ENCODE data around the gene NSD2.

The NSD2 gene

DNA sequence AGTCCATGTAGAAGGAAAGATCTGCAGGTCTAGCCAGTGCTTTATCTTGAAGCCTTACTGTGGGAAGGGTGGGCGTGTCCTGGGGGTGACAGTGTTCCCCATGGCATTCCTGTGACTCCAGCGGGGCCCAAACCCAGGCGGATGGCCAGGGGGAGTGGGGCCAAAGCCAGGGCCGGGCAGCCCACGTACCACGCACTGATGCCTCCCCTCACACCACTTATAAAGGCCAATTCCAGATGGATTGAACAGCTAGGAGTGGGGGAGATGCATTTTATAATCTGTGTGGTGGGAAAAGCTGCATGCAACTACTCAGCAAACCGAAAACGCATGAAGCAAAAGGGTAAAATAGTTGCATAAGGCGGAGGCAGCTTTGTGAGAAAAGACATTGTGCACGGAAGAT is 101.2 kb downstream of the NSD2 start:
- no peak for DNase-seq

DNA sequence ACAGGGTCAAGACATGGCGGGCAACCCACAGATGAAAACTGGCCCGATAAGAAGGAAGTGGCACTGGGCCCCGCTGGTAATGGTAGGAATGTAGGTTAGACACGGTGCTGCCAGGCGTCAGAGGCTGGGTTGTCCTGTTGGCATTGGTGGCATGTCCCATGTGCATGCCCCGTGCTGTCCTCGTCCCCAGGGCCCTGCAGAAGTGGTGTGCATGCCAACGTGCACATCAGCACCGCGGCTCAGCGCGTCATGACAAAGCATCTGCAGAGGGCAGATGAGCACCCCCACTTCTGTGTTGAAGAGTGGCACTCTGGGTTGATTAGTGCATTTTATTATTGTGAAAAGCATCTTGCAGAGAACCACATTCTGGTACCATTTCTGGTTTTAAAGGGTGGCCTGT is 102.0 kb downstream of the NSD2 start:
- DNase-seq = no peak

DNA sequence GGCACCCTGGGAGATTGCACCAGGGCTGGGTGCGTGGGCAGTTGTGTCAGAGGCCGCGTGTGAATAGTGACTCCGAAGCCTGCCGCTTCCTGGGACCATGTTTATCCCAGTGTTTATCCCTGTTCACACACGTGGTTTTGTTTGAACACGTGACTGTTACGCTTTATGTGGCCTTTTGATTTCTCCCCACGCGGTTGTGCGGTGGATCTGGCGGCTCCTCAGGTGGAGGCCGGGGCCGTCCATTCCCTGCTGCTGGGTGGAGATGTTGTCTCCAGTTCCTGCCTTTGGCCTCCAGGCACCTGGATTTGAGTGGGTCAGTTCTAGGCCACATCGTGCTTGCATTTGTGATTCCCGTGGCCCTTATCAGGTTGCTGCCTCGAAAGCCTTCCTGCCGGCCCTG is 102.5 kb downstream of the NSD2 start:
- DNase-seq = no peak

DNA sequence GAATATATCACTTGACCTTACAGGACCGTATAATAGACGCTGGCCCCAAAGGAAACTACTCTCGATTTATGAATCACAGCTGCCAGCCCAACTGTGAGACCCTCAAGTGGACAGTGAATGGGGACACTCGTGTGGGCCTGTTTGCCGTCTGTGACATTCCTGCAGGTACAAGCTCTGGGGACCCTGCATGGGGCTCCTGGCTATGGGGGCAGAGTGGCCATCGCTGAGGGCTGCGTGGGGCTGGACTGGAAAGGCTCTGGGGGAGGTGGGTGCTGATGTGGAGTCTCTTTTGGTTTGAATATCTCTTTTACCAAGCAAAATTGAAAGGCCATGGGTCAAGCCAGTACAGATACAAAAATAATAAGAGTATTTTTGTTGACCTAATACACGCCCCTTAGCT is 103.6 kb downstream of the NSD2 start:
- DNase-seq = no peak

DNA sequence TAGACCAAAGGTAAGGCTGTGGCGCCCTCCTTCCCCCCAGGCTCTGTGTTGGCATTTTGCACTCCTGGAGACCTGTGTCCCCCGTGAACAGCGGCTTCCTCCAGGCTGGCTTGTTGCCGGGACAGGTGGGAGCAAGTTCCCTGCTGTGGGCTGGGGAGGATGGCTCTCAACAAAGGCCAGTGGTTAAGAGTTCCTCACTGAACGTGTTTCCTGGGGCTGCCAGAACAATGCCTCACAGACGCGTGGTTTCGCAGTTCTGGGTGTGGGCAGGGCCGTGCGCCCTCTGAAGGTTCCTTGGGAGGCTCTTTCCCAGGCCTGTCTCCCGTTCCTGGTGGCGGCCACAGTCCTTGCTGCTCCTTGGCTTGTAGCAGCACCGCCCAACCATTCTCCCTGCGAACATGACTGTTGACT is 104.2 kb downstream of the NSD2 start:
- no peak for DNase-seq

DNA sequence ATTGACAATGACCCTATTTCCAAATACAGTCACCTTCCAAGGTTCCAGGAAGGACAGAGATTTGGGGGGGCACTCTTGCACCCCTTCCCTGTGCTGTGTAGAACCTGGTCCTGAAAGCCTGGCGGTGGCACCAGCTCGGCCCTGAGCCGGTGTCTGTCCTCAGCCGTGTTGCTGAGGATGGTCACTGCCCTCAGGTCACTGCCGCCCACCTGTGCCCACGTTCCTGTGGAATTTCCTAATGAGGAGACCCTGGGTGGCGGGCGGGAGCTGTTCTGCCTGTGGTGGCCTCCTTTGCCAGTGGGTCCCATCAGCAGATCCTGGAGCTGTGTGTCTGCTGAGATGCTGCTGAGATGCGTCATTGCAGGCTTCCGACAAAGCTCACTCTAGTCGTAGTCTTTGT is 104.7 kb downstream of the NSD2 start:
- DNase-seq = no peak

DNA sequence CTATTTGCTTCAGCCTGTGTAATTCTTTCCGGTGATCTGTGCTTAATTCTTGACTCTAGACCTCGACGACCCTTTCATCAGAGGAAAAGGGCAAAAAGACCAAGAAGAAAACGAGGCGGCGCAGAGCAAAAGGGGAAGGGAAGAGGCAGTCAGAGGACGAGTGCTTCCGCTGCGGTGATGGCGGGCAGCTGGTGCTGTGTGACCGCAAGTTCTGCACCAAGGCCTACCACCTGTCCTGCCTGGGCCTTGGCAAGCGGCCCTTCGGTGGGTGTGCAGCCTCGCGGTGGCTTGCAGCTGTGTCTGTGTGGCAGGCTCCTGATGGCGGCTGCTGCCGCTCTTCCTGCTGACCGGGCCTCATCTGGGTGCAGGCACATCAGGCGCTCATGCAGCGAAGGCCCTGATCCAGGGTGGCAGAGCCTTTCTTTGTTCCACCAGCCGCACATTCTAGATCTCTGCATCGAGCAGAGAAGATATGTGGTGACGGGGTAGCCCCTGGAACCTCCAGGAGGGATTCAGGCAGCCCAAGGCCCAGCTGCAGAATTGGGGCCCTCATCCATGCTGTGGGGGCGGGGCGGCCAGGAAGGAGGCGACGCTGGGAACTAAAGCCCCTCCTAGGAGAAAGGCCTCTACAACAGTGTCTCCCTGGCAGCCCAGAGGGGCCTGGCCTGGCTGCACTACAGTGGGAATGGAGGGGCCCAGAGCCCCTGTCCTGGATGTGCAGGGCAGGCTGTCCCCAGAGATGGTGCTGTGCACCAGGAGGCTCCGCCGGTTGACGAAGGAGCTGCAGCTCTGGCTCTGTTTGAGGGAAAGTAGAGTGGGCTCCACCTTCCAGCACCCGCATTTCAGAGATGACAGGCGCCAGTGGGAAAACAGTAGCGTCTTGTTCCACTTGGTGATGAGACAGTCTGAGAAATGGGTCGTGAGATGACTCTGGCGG is 105.5 kb downstream of the NSD2 start:
- DNase-seq = no peak

DNA sequence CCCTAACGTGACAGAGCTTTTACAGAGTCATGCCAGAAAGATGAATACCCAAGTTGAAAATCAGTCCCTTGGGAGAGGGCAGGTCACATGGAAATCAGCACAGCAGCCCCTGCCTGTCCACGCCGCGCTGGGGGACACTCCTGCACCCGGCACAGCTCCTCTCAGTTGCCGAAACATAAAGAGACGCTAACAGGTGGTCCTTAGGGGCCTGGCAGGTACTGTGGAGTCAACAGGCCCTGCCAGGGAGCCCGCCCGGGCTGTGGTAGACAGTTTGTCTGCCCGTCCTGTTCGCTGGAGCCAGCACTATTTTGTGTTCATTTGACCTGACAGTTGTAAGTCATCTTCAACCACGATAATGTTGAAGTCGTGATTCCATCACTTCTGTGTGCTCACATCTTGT is 107.0 kb downstream of the NSD2 start:
- no peak for DNase-seq

DNA sequence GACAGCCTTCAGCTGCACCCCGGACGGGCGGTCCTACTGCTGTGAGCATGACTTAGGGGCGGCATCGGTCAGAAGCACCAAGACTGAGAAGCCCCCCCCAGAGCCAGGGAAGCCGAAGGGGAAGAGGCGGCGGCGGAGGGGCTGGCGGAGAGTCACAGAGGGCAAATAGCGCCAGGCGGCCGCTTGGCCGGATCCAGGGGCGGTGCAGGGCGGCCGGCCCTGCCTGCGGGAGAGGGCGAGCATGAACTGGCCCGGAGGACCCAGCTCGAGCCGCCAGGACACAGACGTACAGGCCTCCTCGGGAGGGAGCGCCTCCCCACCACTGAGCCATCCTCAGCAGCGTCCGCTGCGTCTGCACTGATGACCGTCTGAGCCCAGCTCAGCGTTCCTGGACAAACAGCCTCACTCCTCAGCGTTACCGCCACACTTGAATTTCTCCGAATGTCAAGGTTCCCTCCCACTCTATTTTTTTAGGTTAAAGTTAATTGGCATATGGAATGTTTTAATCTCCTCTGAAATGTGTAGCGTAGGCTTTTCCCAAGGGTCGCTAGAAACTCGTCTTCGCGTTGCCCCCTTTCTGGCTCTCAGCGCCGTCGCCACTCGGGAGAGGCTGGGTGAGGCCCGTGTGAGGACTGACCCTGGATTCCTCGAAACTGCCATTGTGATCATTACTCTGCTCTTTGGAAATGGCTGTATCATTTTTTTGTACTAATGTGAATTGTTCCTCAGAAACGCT is 107.7 kb downstream of the NSD2 start:
- DNase-seq = no peak

DNA sequence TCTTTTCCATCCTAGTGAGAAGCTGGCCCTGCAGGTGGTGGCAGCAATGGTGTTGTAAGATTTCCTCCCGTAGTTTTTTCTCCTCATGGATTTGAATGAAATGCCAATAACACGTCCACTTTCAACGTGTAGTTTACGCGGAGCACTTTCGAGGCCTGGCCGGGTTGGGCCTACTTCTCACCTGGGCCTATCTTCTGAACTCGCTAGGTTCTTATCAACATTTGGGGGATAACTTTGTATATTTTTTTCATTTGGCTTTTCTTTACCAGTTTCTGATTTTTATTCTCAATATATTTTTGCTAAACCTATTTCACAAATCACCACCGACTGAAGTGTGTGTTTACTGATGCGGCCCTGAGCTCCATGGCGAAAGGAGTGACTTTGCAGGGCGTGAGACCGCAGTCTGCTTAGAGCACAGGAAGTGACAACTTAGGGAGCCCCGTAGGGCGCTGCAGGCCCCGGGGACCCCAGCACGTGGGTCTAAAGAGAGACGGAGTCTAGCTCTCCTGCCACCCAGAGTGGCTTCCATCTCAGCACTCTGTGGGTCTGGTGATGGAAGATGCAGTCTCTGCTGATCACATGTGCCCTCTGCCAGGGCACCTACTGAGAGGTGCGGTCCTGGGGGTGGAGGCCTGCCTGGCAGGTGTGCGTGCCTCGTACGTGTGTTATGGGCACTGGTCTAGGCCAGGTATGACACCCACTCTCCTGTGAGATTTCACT is 108.4 kb downstream of the NSD2 start:
- DNase-seq = no peak

DNA sequence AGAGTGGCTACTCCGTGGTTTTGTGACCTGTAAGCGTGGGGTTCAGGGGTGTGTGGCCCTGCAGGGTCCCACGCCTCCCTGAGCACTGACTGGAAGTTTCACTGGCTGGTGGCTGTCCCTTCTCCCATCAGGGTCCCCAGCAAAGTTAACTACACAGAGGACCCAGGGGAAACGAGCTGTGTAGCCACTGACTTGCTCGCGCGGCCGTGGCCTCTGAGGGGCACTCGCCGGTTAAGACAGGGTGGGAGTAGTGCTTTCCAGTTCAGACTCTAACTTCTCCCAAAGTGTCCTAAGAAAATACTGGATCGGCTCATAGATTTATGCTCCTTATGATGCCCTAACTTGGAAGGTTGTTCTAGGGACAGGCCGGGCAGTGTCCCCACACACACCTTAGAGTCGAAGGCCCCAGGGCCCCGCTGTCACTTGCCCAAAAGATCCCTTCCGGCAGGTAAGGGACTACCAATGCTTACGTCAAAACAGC is 109.4 kb downstream of the NSD2 start:
- no peak for DNase-seq

DNA sequence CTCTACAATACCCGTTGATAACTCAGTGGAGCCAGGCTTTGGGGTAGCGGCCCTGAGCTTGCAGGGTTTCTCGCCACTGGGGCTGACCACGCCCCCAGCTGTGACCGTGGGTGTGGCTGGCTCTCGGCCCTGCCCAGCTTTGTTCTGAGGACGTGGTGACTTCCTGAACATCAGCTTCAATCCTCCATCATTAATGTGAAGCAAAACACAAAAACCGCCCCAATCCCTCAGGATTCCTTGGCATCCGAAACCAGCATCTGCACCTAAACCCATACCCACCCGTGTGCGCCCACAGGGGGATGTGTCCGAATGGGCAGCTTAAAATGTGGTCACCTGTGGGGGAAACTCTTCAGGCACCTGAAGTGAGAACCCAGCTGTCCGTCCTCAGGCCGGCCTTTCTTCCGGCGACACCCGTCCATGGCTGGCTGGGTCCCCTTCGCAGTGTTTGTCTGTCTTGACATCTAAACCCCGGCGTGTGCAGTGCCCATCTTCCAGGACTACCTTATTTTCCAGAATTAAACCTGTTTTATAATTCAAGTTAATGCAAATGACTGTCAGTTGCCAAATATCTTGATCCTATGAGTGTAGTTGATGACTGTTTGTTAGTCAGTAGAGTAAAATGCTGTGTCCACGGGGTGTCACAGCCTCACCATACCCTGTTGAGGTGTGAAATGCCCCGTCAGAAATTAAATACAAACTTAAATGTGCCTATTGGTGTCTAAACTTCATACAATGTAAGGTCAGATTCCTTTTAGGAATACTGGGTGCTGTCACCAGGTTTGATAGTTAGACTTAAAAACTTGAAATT is 110.3 kb downstream of the NSD2 start:
- DNase-seq = no peak

DNA sequence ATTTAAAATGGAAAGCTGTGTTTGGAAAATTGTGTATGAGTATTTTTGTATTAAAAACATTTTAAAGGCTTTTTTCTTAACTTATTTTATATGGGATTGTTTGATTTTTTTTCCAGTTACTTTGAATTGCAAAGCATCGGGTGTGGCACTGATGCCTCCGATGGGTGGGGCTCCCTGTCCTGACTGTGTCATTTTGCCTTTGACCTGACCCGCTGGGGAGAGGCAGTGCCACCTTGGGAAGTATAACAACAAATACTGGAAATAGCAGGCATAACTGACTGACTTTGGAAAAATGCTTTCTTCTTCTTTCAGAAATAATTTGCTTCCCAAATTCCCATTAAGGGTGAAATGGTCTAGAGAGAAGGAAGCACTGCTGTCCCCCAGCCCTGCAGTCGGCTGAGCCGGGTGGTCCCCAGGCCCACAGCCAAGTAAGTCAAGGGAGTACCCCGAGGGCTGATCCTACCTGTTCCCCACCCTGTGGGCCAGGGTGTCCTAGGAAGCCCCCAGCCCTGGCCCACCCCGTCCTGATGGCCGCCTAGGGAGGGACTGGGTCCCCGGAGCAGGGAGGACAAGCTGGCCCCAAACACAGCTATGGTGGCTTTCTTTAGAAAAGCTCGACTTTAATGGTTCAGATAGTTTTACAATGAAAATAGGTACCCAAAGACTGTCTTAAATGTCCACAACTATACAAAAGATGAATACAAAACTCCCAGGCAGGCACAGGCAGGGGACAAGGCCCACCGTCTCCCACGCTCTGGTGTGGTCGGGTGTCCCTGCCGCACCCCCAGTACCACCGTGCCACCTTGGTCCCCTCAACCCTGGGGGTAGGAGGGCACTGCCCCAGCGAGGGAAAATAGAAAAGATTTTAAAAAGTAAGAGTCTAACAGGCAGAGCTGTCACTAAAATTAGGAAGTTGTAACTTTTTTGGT is 111.2 kb downstream of the NSD2 start:
- no peak for DNase-seq

DNA sequence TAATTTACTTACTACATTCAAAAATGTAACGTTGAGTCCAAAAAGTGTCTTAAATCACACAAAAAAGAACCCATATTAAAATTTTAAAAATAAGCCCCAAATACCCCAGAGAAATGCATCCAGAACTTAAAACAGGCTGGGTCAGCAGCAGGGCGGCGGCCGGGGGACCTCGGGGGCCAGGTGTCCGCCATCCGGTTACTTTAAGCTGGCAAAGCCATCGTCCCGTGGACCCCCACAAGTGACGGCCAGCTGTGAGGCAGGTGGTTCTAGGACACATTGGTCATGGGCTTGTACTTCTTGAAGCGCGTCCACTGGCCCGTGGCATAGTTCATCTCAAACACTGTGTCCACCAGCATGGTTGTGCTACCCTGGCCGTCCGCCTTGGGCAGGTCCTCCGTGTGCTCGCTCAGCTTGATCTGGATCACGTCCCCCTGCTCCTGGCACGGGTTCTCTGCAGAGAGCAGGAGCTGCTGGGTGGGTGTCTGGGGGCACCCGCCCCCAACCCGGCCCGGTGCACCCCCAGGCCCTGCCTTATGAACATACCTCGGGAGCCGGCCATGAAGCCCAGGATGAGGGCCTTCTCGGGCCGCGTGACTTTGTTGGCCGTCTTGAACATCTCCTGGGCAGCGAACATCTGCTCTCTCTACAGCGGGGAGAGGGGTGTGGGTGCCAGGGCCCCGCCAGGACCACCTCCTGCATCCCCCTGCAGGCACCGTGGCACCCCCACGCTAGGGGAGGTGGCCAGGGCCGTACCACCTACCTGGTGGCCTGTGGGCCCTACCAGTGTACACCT is 112.1 kb downstream of the NSD2 start:
- DNase-seq = no peak

DNA sequence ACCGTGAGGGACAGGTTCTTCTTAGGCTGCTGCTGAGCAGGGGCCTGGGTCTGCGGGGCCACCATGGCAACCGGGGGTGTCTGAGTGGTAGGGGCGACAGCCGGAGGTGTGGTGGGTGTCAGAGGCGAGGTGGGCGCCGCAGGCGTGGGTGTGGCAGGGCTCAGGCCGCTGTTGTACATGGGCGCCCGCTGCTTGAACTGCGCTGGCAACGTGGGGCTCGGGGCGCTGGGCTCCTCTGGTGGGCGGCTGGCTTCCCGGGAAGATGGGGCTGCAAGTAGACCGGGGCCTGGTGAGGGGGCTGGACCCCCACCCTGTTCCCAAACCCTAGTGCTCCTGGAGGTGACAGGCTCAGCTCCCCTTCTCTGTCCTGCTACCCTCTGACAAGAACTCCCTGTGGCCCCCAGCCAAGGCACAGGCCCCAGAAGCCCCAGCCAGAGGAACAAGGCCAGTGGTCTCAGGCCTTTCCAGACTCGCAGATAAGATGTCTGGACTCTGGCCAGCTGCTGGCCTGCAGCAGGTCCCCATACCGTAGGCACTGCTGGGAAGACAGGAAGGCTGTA is 112.7 kb downstream of the NSD2 start:
- DNase-seq = no peak

DNA sequence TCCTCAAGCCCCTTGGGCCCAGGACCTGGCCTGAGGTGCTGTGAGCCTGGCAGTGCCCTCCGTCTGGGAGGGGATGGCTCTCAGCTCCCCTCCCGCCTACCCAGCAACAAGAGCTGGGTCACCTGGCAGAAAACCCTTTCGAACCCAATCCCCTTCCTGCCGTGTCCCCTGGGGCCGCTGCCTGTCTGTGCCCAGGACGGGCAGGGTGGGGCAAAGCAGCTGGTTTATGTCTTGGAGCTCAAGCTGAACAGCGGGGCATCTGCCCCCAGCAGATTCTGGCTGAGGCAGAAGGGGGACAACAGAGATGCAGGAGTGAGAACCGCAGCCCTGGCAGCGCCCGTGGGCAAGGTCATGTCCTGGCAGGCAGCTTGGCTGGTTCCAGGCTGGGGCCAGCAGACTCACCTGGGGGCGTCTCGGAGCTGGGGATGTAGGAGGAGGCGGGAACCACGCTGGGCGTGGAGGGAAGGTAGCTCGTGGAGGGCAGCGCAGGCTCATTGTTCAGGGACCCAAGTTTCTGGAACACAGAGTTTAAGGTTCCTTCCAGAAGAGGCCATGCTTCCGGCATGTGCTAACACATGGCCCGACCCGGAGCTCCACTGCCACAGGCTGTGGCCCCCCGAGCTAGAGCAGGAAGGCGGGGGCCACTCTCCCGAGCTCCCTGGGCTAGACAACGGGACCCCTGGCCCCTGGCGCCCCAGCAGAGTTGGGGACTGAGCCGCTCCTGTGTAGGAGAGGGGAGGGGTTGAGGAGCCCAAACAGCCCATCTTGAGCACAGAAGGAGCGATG is 113.4 kb downstream of the NSD2 start:
- no peak for DNase-seq

DNA sequence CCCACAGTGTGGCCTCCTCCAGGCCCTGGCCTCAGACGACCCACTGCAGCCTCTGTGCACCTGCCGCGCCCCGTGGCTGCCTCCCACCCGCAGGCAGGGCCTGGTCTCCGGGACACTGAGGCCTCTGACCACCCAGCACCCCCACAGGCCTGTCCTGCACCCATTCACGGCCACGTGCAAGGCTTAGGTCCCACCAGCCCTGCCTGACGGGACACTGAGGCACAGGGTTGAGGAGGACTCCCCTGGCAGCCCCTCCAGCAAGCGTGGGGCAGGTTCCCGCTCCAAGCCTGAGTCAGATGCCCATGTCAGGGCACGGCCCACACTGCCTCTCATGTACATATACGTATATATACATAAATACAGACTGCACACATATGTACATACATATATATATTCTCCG is 114.1 kb downstream of the NSD2 start:
- DNase-seq = no peak

DNA sequence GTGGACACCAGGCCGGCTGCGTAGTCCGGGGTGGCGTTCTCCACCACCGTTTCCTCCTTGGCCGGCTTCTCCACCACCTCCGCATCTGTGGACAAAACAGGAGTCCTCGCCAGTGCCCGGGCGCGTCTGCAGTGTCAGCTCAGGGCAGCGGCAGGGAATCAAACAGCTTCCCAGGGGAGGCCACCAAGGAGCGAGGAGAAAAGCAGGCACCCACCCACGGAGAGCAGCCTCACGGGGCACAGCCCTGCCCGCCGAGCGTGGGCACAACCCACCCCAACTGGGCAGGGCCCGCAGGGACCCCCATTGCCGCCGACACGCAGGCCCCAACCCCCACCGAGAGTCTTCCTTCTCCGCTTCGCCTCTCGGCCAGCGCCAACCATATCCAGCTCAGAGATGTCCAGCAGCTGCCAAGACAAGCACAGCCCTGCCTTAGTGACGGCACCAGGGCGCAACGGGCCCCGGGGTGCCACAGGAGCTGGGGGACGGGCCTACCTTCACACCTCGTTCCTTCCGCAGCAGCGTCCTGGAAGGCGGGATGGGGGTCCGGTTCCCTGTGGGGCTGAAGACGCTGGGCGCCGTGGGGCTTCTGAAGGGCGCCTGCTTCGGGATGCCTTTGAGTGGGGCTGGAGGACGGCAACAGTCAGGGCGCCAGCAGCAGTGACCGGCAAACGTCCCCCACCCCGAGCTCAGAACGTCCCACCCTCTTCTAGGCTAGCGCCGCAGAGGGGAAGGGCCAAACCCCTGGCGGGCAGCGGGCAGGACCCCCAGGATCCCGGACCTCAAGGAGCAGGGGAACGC is 114.8 kb downstream of the NSD2 start:
- DNase-seq = no peak

All from activated CD4-positive, alpha-beta T cell treated with anti-CD3 and anti-CD28 coated beads for 1 hour (primary cell).